GM23248 (cell line): ENCODE results near the gene BRAT1. TPM values are rescaled to one million over a fixed set of nuclear protein-coding genes. Genes with fewer than 3 reads are reported as not detected.

Source experiments
- DNase-seq: peaks from one replicate; pipeline ENCODE4 v3.0.0-alpha.2; 2015
- H2AFZ ChIP-seq: fragments of 200-600 bp; sonication (generic); 2 replicates; pipeline ENCODE4 v1.6.1; 2016; ENCODE audit warnings: antibody characterized with exemption
- H3F3A ChIP-seq: fragments of 200-600 bp; sonication (generic); 2 replicates; pipeline ENCODE4 v1.6.1; 2016; ENCODE audit warnings: mild to moderate bottlenecking, antibody characterized with exemption, mixed run types; ENCODE audit not compliant: insufficient read depth
- H3K27ac ChIP-seq: fragments of 200-600 bp; sonication (generic); 2 replicates; pipeline ENCODE4 v1.5.1; 2016; ENCODE audit warnings: mild to moderate bottlenecking
- H3K27me3 ChIP-seq: fragments of 200-600 bp; sonication (generic); replicated peaks from 2 replicates; pipeline ENCODE4 v1.6.1; 2016; ENCODE audit warnings: mild to moderate bottlenecking; ENCODE audit not compliant: insufficient read depth
- H3K36me3 ChIP-seq: fragments of 200-600 bp; sonication (generic); 2 replicates; pipeline ENCODE4 v1.6.1; 2016; ENCODE audit warnings: low read depth, mild to moderate bottlenecking
- H3K4me1 ChIP-seq: fragments of 200-600 bp; sonication (generic); 2 replicates; pipeline ENCODE4 v1.6.1; 2016; ENCODE audit warnings: mild to moderate bottlenecking; ENCODE audit not compliant: insufficient read depth
- H3K4me2 ChIP-seq: fragments of 200-600 bp; sonication (generic); one replicate; pipeline ENCODE4 v1.6.1; 2016; ENCODE audit warnings: mild to moderate bottlenecking; ENCODE audit not compliant: unreplicated experiment
- H3K4me3 ChIP-seq: fragments of 200-600 bp; sonication (generic); 2 replicates; pipeline ENCODE4 v1.5.1; 2016; ENCODE audit warnings: mild to moderate bottlenecking
- H3K79me2 ChIP-seq: fragments of 200-600 bp; sonication (generic); 2 replicates; pipeline ENCODE4 v1.6.1; 2016; ENCODE audit warnings: mild to moderate bottlenecking; ENCODE audit not compliant: insufficient read depth
- H3K9ac ChIP-seq: fragments of 200-600 bp; sonication (generic); 2 replicates; pipeline ENCODE4 v1.6.1; 2016; ENCODE audit warnings: mild to moderate bottlenecking
- H3K9me2 ChIP-seq: fragments of 200-600 bp; sonication (generic); 2 replicates; pipeline ENCODE4 v1.6.1; 2016; ENCODE audit warnings: mixed run types, mild to moderate bottlenecking, moderate library complexity; ENCODE audit not compliant: insufficient read depth
- H3K9me3 ChIP-seq: fragments of 200-600 bp; sonication (generic); one replicate; pipeline ENCODE4 v1.6.1; 2017; ENCODE audit warnings: low read depth
- H4K20me1 ChIP-seq: fragments of 200-600 bp; sonication (generic); 2 replicates; pipeline ENCODE4 v1.6.0; 2016; ENCODE audit not compliant: insufficient read depth
- EZH2 ChIP-seq: fragments of 200-600 bp; sonication (generic); IDR thresholded peaks from 2 replicates; pipeline ENCODE4 v1.6.1; 2018; ENCODE audit warnings: antibody characterized with exemption, mild to moderate bottlenecking; ENCODE audit not compliant: insufficient read depth, poor library complexity, severe bottlenecking
- EZH2phosphoT487 ChIP-seq: fragments of 200-600 bp; sonication (generic); IDR thresholded peaks from 2 replicates; pipeline ENCODE4 v1.6.1; 2018; ENCODE audit warnings: antibody characterized with exemption, moderate library complexity, mild to moderate bottlenecking, low read depth; ENCODE audit not compliant: insufficient read depth
- WGBS, 2 experiments: methylation state at CpG; one replicate each; pipeline ENCODE4 v1.1.6; 2015 to 2017; ENCODE audit warnings: low lambda C conversion rate in 2 of 2, low coverage in 1 of 2; ENCODE audit errors: missing lambda C conversion rate in 2 of 2; 5-methylcytosine and 5-hydroxymethylcytosine counted together
- in situ Hi-C: fragments of 300-500 bp; cut with MboI; formaldehyde crosslinking; loops from 2 replicates; pipeline ENCODE4 v1.15.0; 2020
- polyA plus RNA-seq: library from polyadenylated mRNA; unstranded; fragments of >200 nt; fragmentation: Nextera tagmentation; extraction: Ambion mirVana; gene quantifications from 2 replicates; pipeline ENCODE4 v1.2.1, GENCODE V29; 2016
- total RNA-seq: library from RNA; depleted of rRNA; stranded (reverse); fragments of >200 nt; shearing (Covaris generic); gene quantifications from 2 replicates; pipeline ENCODE4 v1.2.3, GENCODE V29; 2014

Gene BRAT1
- total and polyA plus RNA-seq, 2 experiments from 2014 or later = 28.6 to 39.7 TPM

DNA sequence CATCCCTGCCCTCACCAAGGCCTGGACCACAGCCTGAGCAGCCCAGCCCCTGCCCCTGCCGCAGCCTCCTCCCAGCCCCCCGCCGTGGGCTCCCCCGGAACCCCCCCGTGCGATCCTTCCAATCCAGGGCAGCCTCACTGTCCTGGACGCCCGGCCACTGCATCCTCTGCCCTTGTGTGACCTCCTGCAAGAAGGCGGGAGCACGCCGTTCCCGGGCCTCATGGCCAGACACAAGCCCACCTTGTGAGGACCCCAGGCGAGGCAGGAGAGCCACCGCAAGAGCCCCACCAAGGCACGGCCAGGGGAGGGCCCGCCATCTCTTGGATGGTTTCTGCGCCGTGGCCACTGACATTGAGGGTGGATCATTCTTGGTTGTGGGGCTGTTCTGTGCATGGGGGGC lies 43.6 kb downstream of the BRAT1 start:
- H3K4me3 ChIP-seq = no peak overlapping the region
- H3K4me1 ChIP-seq = peaks cover 19% of the 10 kb centered on the region
- no peaks in the 10 kb centered on the region for H4K20me1 ChIP-seq
- no peak overlapping the region for H3K27ac ChIP-seq
- H3K36me3 ChIP-seq = no peaks in the 10 kb centered on the region
- no peak overlapping the region for H3K4me2 ChIP-seq
- H3K9me3 ChIP-seq = no peaks in the 10 kb centered on the region
- H3K9ac ChIP-seq = no peak overlapping the region
- H3K79me2 ChIP-seq = no peaks in the 10 kb centered on the region
- 0 out of 2 replicates have a peak, but pooled peaks cover 5% of the 10 kb centered on the region for H3F3A ChIP-seq
- no peak overlapping the region for H2AFZ ChIP-seq
- no peak for DNase-seq
- 75 to 78% methylated on average over 9 to 15 of the region's 18 CpGs for WGBS, 2 experiments
- in situ Hi-C loops = no loop called here
- no peaks in the 10 kb centered on the region for H3K9me2 ChIP-seq
- TF ChIP-seq EZH2 = no peak
- no peaks in the 10 kb centered on the region for H3K27me3 ChIP-seq

DNA sequence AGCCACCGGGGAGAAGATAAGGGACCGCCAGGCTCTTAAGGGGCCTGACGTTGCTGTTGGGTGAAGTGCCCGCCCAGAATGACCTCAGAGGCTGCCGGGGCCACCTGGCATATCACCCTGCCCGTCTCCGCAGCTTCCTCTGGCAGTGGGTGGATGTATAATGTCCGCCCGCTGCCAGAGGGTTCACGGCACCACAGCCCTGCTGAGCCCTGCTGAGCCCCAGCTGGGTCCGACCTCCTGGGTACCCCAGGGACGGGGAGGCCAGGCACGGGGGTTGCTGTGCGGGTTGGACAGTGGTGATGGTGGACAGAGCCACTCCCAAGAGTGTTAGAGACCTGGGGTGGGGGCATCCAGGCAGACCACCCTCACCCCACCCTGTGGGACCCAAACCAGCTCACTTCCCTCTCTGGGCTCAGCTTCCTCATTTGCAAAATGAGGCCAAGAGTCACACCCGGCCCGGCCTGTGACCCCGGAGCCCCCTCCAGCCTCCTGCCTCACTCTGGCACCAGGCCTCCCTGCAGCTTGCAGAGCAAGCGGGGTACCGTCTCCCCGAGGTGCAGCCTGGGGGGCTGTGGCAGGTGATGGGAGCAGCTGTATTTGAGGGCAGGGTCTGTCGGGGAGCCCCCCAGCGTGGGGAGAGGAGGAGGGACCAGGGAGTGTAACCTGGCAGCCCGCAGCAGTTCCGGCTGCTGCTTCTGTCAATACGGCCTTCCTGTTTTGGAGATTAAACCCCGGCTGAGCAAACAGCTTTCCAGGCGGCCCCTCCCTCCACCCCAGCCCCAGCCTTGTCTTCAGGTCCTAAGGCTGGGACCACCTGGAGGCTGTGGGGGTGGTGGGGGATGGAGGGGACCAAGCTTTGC lies 44.2 kb downstream of the BRAT1 start:
- H3K4me1 ChIP-seq = peaks cover 12% of the 10 kb centered on the region

DNA sequence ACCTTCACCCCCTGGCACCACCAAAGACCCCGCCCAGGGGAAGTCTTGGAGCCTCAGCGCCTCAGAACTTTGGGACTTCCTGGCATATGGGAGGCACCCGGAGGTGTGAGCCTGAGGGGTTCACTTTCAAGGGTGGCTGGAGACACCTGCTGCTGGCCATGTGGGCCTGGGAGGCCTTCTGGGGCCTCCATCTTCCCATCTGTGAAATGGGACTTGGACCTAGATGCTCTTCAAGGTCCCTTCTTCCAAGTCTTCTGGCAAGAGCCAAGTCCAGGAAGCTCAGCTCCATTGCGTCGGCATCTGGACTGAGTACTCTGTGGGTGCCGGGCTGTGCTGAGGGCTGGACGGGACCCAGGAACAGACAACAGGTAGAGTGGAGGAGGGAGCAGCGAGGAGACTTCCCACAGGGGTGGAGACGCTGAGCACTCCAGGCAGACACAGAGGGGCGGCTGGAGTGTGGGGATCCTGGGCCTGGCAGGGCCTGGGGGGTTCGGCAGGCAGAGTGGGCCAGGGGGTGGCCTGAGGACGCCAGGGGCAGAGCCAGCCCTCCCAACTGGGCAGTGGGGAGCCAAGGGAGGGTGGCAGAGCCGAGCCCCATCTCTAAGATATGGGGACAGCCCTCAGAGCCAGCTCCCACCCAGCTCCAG lies 45.1 kb downstream of the BRAT1 start:
- Histone ChIP-seq H3K4me3 (no peak overlapping the region), H3K27me3 (no peaks in the 10 kb centered on the region), H3K9ac (no peak overlapping the region), H4K20me1 (no peaks in the 10 kb centered on the region), H3K4me1 (peaks cover 7% of the 10 kb centered on the region), H3K9me3 (no peaks in the 10 kb centered on the region), H3K36me3 (no peaks in the 10 kb centered on the region), H3K9me2 (no peaks in the 10 kb centered on the region), H2AFZ (no peak overlapping the region), H3K27ac (no peak overlapping the region), H3K79me2 (no peaks in the 10 kb centered on the region), H3F3A (0 out of 2 replicates have a peak, but pooled peaks cover 5% of the 10 kb centered on the region), H3K4me2 (no peak overlapping the region)
- no peak for DNase-seq
- 87 to 88% methylated on average over 12 to 13 of the region's 13 CpGs for WGBS, 2 experiments
- in situ Hi-C loops = no loop called here
- TF ChIP-seq EZH2 = no peak
- TF ChIP-seq EZH2phosphoT487 = no peak

More for the DNA sequence above, 44.2 kb downstream of the BRAT1 start:
- no peaks in the 10 kb centered on the region for H3K27me3 ChIP-seq
- no peaks in the 10 kb centered on the region for H3K79me2 ChIP-seq
- 0 out of 2 replicates have a peak, but pooled peaks cover 5% of the 10 kb centered on the region for H3F3A ChIP-seq
- no peaks in the 10 kb centered on the region for H3K36me3 ChIP-seq
- H2AFZ ChIP-seq = no peak overlapping the region
- no peak overlapping the region for H3K4me2 ChIP-seq
- no peak for DNase-seq
- 87 to 88% methylated on average over 23 of the region's 27 CpGs for WGBS, 2 experiments
- no peaks in the 10 kb centered on the region for H4K20me1 ChIP-seq
- TF ChIP-seq EZH2phosphoT487 = no peak
- no peak for TF ChIP-seq EZH2
- H3K9ac ChIP-seq = no peak overlapping the region
- H3K9me3 ChIP-seq = no peaks in the 10 kb centered on the region
- H3K27ac ChIP-seq = no peak overlapping the region
- no peak overlapping the region for H3K4me3 ChIP-seq
- no peaks in the 10 kb centered on the region for H3K9me2 ChIP-seq
- in situ Hi-C loops = no loop called here

GRCh38 chr7:2509298-2509906 lies 45.9 kb downstream of the BRAT1 start:
- H3K4me1 ChIP-seq = peaks cover 7% of the 10 kb centered on the region
- no peak for DNase-seq
- TF ChIP-seq EZH2 (no peak), EZH2phosphoT487 (no peak)
- H3K9ac ChIP-seq = no peak overlapping the region
- H3K9me2 ChIP-seq = no peaks in the 10 kb centered on the region
- H3K27ac ChIP-seq = no peak overlapping the region
- no peaks in the 10 kb centered on the region for H3K79me2 ChIP-seq
- H3K4me3 ChIP-seq = no peak overlapping the region
- no peaks in the 10 kb centered on the region for H3K27me3 ChIP-seq
- H2AFZ ChIP-seq = no peak overlapping the region
- no peaks in the 10 kb centered on the region for H3K9me3 ChIP-seq
- WGBS, 2 experiments = 82 to 85% methylated on average over 22 to 23 of the region's 23 CpGs
- in situ Hi-C loops = no loop called here
- no peaks in the 10 kb centered on the region for H4K20me1 ChIP-seq
- no peak overlapping the region for H3K4me2 ChIP-seq
- no peaks in the 10 kb centered on the region for H3K36me3 ChIP-seq
- H3F3A ChIP-seq = 0 out of 2 replicates have a peak, but pooled peaks cover 5% of the 10 kb centered on the region
